HCT116 (cell line): ENCODE results near the gene KSR1. TPM values are rescaled to one million over a fixed set of nuclear protein-coding genes. Genes with fewer than 3 reads are reported as not detected.

Experiments
- ATAC-seq: fragments of 200-7000 bp; cut with Tn5 transposase; 2 replicates; pipeline ENCODE4 v1.9.1; 2020; ENCODE audit warnings: mild to moderate bottlenecking, moderate library complexity
- BruUV-seq: library from RNA; stranded (reverse); fragments of 400-500 nt; replicated peaks from 2 replicates; lab custom pipeline; 2021; lab: Mats Ljungman, UMichigan
- CTCF ChIA-PET: fragments of 300-600 bp; sonication (Branson Sonifier 250); formaldehyde crosslinking; loops from one replicate; lab custom pipeline; 2021; ENCODE audit warnings: antibody characterized with exemption; lab: Charles Lee
- POLR2A ChIA-PET: fragments of 300-600, 350-600 bp; sonication (Branson Sonifier 250); formaldehyde crosslinking; loops from one replicate; lab custom pipeline; 2021; ENCODE audit warnings: antibody characterized with exemption; lab: Charles Lee
- RAD21 ChIA-PET, 2 experiments: fragments of 300-600 bp; sonication (Branson Sonifier 250); formaldehyde crosslinking; loops; one replicate each; lab custom pipeline; 2023; ENCODE audit warnings: low total read pairs in 2 of 2; ENCODE audit not compliant: uncharacterized antibody in 2 of 2, unreplicated experiment in 2 of 2, low non-redundant PET in 1 of 2; lab: Charles Lee
- DNase-seq: peaks from one replicate; pipeline ENCODE4 v3.0.0-alpha.2; 2010; ENCODE audit warnings: low read depth, low spot score
- H2AFZ ChIP-seq: fragments of 200-600 bp; shearing (Covaris generic), sonication (generic); 2 replicates; pipeline ENCODE4 v1.6.1; 2017; ENCODE audit warnings: low read depth, mixed run types, mixed read lengths, antibody characterized with exemption, low read length; ENCODE audit not compliant: poor library complexity, severe bottlenecking
- H3K27ac ChIP-seq: 2 replicates; pipeline ENCODE4 v1.5.1; 2012; ENCODE audit warnings: low read depth, low read length
- H3K27me3 ChIP-seq: fragments of 200-600 bp; sonication (generic); 2 replicates; pipeline ENCODE4 v1.6.1; 2016; ENCODE audit warnings: mixed run types, low read length, mixed read lengths; ENCODE audit not compliant: insufficient read depth
- H3K36me3 ChIP-seq, 2 experiments: fragments of 200-500 bp in 1 of 2; fragments of 200-600 bp in 1 of 2; sonication (Bioruptor generic) in 1 of 2; sonication (generic) in 1 of 2; 2 replicates each; pipeline versions ENCODE4 v1.5.1 to v1.6.1; 2014 to 2016; ENCODE audit warnings: low read length in 2 of 2, inconsistent platforms in 1 of 2, mixed read lengths in 1 of 2, mixed run types in 1 of 2; ENCODE audit not compliant: insufficient read depth in 2 of 2, control insufficient read depth in 1 of 2
- H3K4me1 ChIP-seq, 2 experiments: fragments of 200-600 bp in 1 of 2; sonication (generic) in 1 of 2; 2 replicates each; pipeline versions ENCODE4 v1.5.1 to v1.6.1; 2012 to 2017; ENCODE audit warnings: low read length in 2 of 2, inconsistent platforms in 1 of 2, mild to moderate bottlenecking in 1 of 2, mixed read lengths in 1 of 2, mixed run types in 1 of 2, moderate library complexity in 1 of 2; ENCODE audit not compliant: insufficient read depth in 2 of 2, control insufficient read depth in 1 of 2
- H3K4me2 ChIP-seq: fragments of 200-600 bp; sonication (generic); 2 replicates; pipeline ENCODE4 v1.6.1; 2017; ENCODE audit warnings: mixed run types, low read length, mixed read lengths
- H3K4me3 ChIP-seq, 2 experiments: fragments of 200-600 bp in 1 of 2; sonication (generic) in 1 of 2; replicated peaks in 1 of 2; 2 replicates each; pipeline ENCODE4 v1.5.1; 2011 to 2016; ENCODE audit warnings: low read length in 2 of 2, control low read depth in 1 of 2, low read depth in 1 of 2, mild to moderate bottlenecking in 1 of 2, mixed read lengths in 1 of 2, mixed run types in 1 of 2
- H3K79me2 ChIP-seq: fragments of 200-600 bp; sonication (generic); 2 replicates; pipeline ENCODE4 v1.6.1; 2017; ENCODE audit warnings: mild to moderate bottlenecking, mixed run types, low read length, moderate library complexity, mixed read lengths; ENCODE audit not compliant: insufficient read depth
- H3K9ac ChIP-seq: fragments of 200-600 bp; sonication (generic); 2 replicates; pipeline ENCODE4 v1.6.1; 2016; ENCODE audit warnings: low read length, mixed read lengths
- H3K9me2 ChIP-seq: fragments of 200-600 bp; sonication (generic), shearing (Covaris generic); 2 replicates; pipeline ENCODE4 v1.6.1; 2017; ENCODE audit warnings: mixed run types, mild to moderate bottlenecking, moderate library complexity; ENCODE audit not compliant: insufficient read depth
- H3K9me3 ChIP-seq, 2 experiments: fragments of 200-500 bp in 1 of 2; fragments of 200-600 bp in 1 of 2; sonication (Bioruptor generic) in 1 of 2; sonication (generic) in 1 of 2; 2 replicates each; pipeline ENCODE4 v1.6.1; 2014 to 2017; ENCODE audit warnings: low read length in 2 of 2, mixed read lengths in 2 of 2, inconsistent platforms in 1 of 2, low read depth in 1 of 2, mild to moderate bottlenecking in 1 of 2, mixed run types in 1 of 2, moderate library complexity in 1 of 2; ENCODE audit not compliant: control insufficient read depth in 1 of 2, insufficient read depth in 1 of 2
- H4K20me1 ChIP-seq: fragments of 200-600 bp; sonication (generic), shearing (Covaris generic); 2 replicates; pipeline ENCODE4 v1.6.1; 2017; ENCODE audit warnings: mixed run types, mild to moderate bottlenecking, moderate library complexity; ENCODE audit not compliant: insufficient read depth
- CBX3 ChIP-seq: IDR thresholded peaks from 2 replicates; pipeline ENCODE4 v1.6.1; 2012; ENCODE audit warnings: low read depth
- CEBPB ChIP-seq: IDR thresholded peaks from 2 replicates; pipeline ENCODE4 v1.6.1; 2012; ENCODE audit warnings: low read depth
- EGR1 ChIP-seq: IDR thresholded peaks from 2 replicates; pipeline ENCODE4 v1.6.1; 2012; ENCODE audit warnings: low read depth
- ELF1 ChIP-seq: IDR thresholded peaks from 2 replicates; pipeline ENCODE4 v1.6.1; 2012; ENCODE audit warnings: low read depth, borderline replicate concordance
- EZH2 ChIP-seq: fragments of 200-600 bp; sonication (generic); IDR thresholded peaks from 2 replicates; pipeline ENCODE4 v1.6.1; 2017; ENCODE audit warnings: antibody characterized with exemption, mixed run types
- EZH2phosphoT487 ChIP-seq: fragments of 200-600 bp; IDR thresholded peaks from 2 replicates; pipeline ENCODE4 v1.6.1; 2018; ENCODE audit warnings: antibody characterized with exemption, borderline replicate concordance
- JUND ChIP-seq: IDR thresholded peaks from 2 replicates; pipeline ENCODE4 v1.6.1; 2012
- POLR2A ChIP-seq: IDR thresholded peaks from 2 replicates; pipeline ENCODE4 v1.7.0; 2011; ENCODE audit warnings: borderline replicate concordance; ENCODE audit not compliant: insufficient read depth, insufficient read length; ENCODE audit errors: extremely low read depth
- POLR2AphosphoS5 ChIP-seq: IDR thresholded peaks from 2 replicates; pipeline ENCODE4 v1.6.1; 2011; ENCODE audit warnings: mild to moderate bottlenecking, low read depth, low read length, moderate library complexity
- SIN3A ChIP-seq: IDR thresholded peaks from 2 replicates; pipeline ENCODE4 v1.6.1; 2012; ENCODE audit warnings: low read depth
- SP1 ChIP-seq: IDR thresholded peaks from 2 replicates; pipeline ENCODE4 v1.6.1; 2012; ENCODE audit warnings: low read depth
- SRF ChIP-seq: IDR thresholded peaks from 2 replicates; pipeline ENCODE4 v1.6.1; 2012; ENCODE audit warnings: low read depth
- YY1 ChIP-seq: IDR thresholded peaks from 2 replicates; pipeline ENCODE4 v1.6.1; 2011; ENCODE audit warnings: low read length, low read depth, moderate library complexity, mild to moderate bottlenecking; ENCODE audit not compliant: insufficient replicate concordance; ENCODE audit errors: extremely low read depth
- ZNF274 ChIP-seq: fragments of 200-500 bp; sonication (Bioruptor generic); IDR thresholded peaks from 2 replicates; pipeline ENCODE4 v1.6.1; 2014; ENCODE audit warnings: mild to moderate bottlenecking, low read depth, low read length, inconsistent platforms
- intact Hi-C: fragments of 100-400 bp; cut with micrococcal nuclease; formaldehyde crosslinking; loops from 2 replicates; pipeline ENCODE4 v1.10.0; 2022
- total RNA-seq: library from RNA; stranded (reverse); gene quantifications from one replicate; pipeline ENCODE4 v1.2.1, GENCODE V29; 2021; ENCODE audit not compliant: unreplicated experiment
- TF ChIP-seq, protein P1 (sequence below): IDR thresholded peaks from 2 replicates; pipeline ENCODE4 v1.6.1; 2012; ENCODE audit warnings: low read depth
- TF ChIP-seq, protein P2 (sequence below): IDR thresholded peaks from 2 replicates; pipeline ENCODE4 v1.6.1; 2012
- TF ChIP-seq, protein P3 (sequence below): IDR thresholded peaks from 2 replicates; pipeline ENCODE4 v1.6.1; 2012
- TF ChIP-seq, protein P4 (sequence below), 3 experiments: fragments of 200-600 bp in 1 of 3; sonication (generic) in 1 of 3; IDR thresholded peaks in 2 of 3; conservative IDR thresholded peaks in 1 of 3; 2 replicates each; pipeline ENCODE4 v1.5.1; 2012 to 2017; ENCODE audit warnings: low read depth in 2 of 3, low read length in 2 of 3, antibody characterized with exemption in 1 of 3, borderline replicate concordance in 1 of 3, control low read depth in 1 of 3, mild to moderate bottlenecking in 1 of 3, mixed read lengths in 1 of 3, mixed run types in 1 of 3, moderate library complexity in 1 of 3; ENCODE audit not compliant: insufficient read depth in 1 of 3

The KSR1 gene
- total RNA-seq, 1 experiment from 2014 or later, result 16.5 TPM

DNA sequence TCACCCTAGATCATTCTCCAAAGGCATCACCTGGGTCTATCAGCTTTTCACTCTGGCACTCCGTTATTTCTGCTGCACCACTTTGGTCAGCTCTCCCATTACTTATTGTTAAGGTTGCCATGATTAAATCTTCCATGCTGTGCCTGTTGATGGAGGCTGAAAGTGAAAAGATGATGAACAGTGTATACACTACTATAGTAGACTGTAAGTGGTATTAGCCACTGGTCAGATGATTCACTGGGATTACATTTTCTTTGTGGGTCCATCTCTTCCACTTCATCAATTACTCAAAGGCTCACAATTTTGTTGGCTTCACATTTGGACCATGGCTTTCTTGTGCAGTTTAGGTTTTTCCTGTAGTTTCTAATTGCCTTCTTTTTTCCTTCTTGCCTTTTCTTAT lies 158.9 kb downstream of the KSR1 start:
- H3K36me3 ChIP-seq, result peaks cover 0 to 4% of the 10 kb centered on the region in 2 experiments; a peak in 2 of 4 replicates
- CTCF ChIA-PET, result no interaction called here

DNA sequence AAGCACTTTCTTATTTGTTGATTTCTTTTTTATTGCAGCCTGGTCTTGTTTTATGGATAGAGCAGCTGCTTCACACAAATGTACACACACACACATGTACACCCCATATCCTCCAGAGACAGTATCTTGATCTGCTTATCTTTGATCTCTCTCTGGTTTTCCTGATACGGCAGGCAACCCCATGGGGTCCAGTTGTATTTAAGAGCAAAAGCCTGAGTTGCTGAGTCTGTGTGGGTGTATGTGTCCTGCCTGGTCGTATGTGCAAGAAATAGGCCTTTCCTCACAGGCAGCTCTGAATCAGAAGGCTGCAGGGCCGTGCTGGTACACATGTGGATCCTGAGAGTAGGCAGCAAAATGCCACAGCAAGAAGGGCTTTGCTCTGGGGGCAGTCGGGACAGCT lies 160.2 kb downstream of the KSR1 start:
- Histone ChIP-seq H3K9me2 (no peaks in the 10 kb centered on the region), H3K27ac (no peak overlapping the region), H3K4me3 (no peak overlapping the region), H3K27me3 (no peaks in the 10 kb centered on the region), H3K4me1 (no peaks in the 10 kb centered on the region), H4K20me1 (no peaks in the 10 kb centered on the region), H2AFZ (no peak overlapping the region), H3K36me3 (peaks cover 0 to 4% of the 10 kb centered on the region in 2 experiments; a peak in 2 of 4 replicates), H3K9me3 (no peaks in the 10 kb centered on the region), H3K4me2 (no peak overlapping the region), H3K9ac (no peak overlapping the region), H3K79me2 (no peaks in the 10 kb centered on the region)
- ChIA-PET POLR2A (no interaction called here), RAD21 (no interaction called here), CTCF (no interaction called here)
- BruUV-seq, result no TSS peak
- intact Hi-C loops, result no loop called here
- DNase-seq (no peak), ATAC-seq (no peak)
- no peak for TF ChIP-seq CBX3
- TF ChIP-seq JUND, result no peak
- TF ChIP-seq EZH2, result no peak
- no peak for TF ChIP-seq POLR2A
- TF ChIP-seq EGR1, result no peak
- TF ChIP-seq, protein P1, sequence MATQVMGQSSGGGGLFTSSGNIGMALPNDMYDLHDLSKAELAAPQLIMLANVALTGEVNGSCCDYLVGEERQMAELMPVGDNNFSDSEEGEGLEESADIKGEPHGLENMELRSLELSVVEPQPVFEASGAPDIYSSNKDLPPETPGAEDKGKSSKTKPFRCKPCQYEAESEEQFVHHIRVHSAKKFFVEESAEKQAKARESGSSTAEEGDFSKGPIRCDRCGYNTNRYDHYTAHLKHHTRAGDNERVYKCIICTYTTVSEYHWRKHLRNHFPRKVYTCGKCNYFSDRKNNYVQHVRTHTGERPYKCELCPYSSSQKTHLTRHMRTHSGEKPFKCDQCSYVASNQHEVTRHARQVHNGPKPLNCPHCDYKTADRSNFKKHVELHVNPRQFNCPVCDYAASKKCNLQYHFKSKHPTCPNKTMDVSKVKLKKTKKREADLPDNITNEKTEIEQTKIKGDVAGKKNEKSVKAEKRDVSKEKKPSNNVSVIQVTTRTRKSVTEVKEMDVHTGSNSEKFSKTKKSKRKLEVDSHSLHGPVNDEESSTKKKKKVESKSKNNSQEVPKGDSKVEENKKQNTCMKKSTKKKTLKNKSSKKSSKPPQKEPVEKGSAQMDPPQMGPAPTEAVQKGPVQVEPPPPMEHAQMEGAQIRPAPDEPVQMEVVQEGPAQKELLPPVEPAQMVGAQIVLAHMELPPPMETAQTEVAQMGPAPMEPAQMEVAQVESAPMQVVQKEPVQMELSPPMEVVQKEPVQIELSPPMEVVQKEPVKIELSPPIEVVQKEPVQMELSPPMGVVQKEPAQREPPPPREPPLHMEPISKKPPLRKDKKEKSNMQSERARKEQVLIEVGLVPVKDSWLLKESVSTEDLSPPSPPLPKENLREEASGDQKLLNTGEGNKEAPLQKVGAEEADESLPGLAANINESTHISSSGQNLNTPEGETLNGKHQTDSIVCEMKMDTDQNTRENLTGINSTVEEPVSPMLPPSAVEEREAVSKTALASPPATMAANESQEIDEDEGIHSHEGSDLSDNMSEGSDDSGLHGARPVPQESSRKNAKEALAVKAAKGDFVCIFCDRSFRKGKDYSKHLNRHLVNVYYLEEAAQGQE, result no peak
- TF ChIP-seq, protein P2, sequence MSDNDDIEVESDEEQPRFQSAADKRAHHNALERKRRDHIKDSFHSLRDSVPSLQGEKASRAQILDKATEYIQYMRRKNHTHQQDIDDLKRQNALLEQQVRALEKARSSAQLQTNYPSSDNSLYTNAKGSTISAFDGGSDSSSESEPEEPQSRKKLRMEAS, result no peak
- TF ChIP-seq POLR2AphosphoS5, result no peak
- TF ChIP-seq, protein P3, sequence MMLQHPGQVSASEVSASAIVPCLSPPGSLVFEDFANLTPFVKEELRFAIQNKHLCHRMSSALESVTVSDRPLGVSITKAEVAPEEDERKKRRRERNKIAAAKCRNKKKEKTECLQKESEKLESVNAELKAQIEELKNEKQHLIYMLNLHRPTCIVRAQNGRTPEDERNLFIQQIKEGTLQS, result no peak
- TF ChIP-seq SRF, result no peak
- TF ChIP-seq ELF1, result no peak
- TF ChIP-seq, protein P4, sequence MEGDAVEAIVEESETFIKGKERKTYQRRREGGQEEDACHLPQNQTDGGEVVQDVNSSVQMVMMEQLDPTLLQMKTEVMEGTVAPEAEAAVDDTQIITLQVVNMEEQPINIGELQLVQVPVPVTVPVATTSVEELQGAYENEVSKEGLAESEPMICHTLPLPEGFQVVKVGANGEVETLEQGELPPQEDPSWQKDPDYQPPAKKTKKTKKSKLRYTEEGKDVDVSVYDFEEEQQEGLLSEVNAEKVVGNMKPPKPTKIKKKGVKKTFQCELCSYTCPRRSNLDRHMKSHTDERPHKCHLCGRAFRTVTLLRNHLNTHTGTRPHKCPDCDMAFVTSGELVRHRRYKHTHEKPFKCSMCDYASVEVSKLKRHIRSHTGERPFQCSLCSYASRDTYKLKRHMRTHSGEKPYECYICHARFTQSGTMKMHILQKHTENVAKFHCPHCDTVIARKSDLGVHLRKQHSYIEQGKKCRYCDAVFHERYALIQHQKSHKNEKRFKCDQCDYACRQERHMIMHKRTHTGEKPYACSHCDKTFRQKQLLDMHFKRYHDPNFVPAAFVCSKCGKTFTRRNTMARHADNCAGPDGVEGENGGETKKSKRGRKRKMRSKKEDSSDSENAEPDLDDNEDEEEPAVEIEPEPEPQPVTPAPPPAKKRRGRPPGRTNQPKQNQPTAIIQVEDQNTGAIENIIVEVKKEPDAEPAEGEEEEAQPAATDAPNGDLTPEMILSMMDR (IDR thresholded peaks at IDR 0.05 in 2 of 3, conservative IDR thresholded peaks at IDR 0.05 in 1 of 3; ENCODE audit: borderline replicate concordance in 1 of 3, insufficient read depth in 1 of 3, low read depth in 2 of 3, low read length in 2 of 3), result no peak
- TF ChIP-seq SP1, result no peak
- TF ChIP-seq CEBPB, result no peak
- TF ChIP-seq YY1, result no peak
- no peak for TF ChIP-seq EZH2phosphoT487

More for the DNA sequence above, 158.9 kb downstream of the KSR1 start:
- no peak overlapping the region for H3K27ac ChIP-seq
- intact Hi-C loops, result no loop called here
- H3K9ac ChIP-seq, result no peak overlapping the region
- ChIA-PET POLR2A (no interaction called here), RAD21 (no interaction called here)
- H3K4me2 ChIP-seq, result no peak overlapping the region
- ATAC-seq (no peak), DNase-seq (no peak)
- no peaks in the 10 kb centered on the region for H3K9me2 ChIP-seq
- TF ChIP-seq ZNF274 (no peak), SIN3A (no peak)
- no TSS peak for BruUV-seq
- no peaks in the 10 kb centered on the region for H3K9me3 ChIP-seq
- H3K27me3 ChIP-seq, result no peaks in the 10 kb centered on the region
- H4K20me1 ChIP-seq, result no peaks in the 10 kb centered on the region
- no peak overlapping the region for H2AFZ ChIP-seq
- H3K4me3 ChIP-seq, result no peak overlapping the region
- no peaks in the 10 kb centered on the region for H3K4me1 ChIP-seq
- H3K79me2 ChIP-seq, result no peaks in the 10 kb centered on the region
